Dermis blood vessel endothelial cell (primary cell): Measurements from ENCODE around the gene SMC3. TPM values are rescaled to one million over a fixed set of nuclear protein-coding genes. Genes with fewer than 3 reads are reported as not detected.

Experiments used
- DNase-seq: peaks from one replicate; pipeline ENCODE4 v3.0.0; 2010
- total RNA-seq: library from RNA; depleted of rRNA; stranded (reverse); fragments of >200 nt; gene quantifications from 2 replicates; pipeline ENCODE4 v1.2.3, GENCODE V29; 2014

The SMC3 gene
- total RNA-seq, 1 donor from 2014 or later = 29.6 TPM

DNA sequence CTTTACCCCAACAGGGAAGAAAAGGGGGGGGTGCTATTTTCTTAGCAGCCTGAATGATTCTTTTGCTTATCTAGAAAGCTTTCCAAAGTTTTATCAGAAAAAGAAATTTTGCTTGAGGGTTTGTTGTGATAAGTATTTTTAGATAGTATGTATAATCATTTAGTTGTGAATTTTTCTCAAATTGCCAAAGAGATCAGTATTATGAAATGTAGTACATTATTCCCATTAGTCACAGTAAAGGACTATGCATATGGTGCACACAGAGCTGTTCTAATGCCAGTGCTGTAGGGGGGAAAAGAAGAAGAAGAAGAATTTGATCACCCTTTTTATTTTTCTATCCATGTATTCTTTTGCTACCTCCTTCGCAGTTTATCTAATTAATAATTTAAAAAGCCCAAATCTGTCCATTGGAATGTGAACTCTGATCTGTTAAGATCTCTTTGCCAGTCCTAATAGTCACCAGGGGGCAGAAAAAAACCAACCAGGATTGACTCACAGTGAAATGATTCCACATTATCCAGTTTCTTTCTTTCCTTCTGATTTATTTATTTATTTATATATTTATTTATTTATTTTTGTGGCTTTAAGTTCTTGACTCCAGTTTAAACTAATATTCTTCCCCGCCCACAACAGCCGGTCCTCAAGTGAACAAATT lies 81.3 kb downstream of the SMC3 start:
- no peak for DNase-seq

GRCh38 chr10:110649347-110650264 lies 82.1 kb downstream of the SMC3 start:
- DNase-seq = no peak

DNA sequence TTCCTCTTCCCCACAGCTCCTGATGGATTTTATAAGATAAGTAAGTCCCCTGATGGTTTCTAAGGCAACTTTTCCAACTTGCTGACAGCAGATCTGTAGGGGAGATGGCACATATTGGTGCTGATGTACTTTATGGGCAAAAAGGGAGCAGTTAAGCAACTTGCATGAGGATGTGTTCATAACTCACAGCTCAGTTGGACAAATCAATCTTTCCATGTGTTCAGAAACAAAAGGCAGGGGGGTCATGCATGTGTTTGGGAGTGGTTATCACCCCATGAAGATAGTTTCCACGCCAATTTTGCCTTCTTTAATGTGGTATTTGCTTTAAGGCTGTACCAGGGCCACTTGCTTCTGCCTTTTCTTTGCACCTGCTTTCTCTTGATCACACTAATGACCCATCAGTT lies 82.8 kb downstream of the SMC3 start:
- DNase-seq = no peak

DNA sequence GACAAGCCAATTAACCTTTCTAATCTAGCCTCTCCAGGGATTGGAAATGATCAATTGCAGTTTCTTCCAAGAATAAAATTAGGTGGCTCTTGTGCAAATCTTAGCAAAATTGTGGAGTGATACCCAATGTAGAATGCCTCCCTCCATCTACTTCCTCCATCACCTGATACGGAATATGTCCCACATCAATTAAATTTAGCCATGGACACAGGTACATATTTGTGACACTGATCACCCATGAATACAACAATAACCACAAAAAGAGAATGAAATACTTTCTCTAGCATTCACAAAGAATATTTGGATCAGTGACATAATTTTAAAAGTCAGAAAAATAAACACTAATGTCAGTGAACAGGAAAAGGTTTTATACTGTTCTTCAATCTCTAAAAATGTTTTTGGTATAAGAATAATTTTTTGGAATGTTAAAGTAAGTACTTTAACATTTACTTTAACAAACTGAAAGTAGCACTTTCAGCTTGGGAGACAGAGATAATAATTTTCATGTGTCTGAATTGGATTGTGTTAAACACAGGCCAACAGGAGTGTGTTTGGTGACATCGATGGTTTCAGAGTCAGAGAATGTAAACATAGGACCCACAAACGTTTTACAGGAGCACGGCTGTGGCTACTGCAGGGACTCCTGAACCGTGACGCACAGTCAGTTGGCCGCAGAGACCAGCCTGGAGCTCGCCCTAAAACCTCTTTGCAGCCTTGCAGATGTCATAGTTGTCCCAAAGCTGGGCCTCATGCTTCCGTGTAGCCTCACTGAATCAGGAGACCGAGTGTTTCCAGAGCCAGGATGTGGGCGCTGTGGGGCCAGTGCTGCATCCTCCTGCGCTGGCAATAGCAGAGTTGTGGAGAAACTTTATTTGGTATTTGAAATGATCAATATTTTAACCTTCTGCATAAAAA lies 83.8 kb downstream of the SMC3 start:
- DNase-seq = no peak

- no peak for DNase-seq
Measured at GRCh38 chr10:110652475-110653118, 85.1 kb downstream of the SMC3 start.

Other genes starting within 250 kb of the SMC3 start
- gene DUSP5, start 69.8 kb upstream of the SMC3 start, total RNA-seq = 20.9 and 31.3 TPM in 2 replicates
- gene RBM20, start 76.6 kb downstream of the SMC3 start, total RNA-seq = 4.6 and 5.3 TPM in 2 replicates